ENCODE results near the gene GNG10. TPM values are rescaled to one million over a fixed set of nuclear protein-coding genes. Genes with fewer than 3 reads are reported as not detected.
A peak's percentile ranks its signal among the peaks of the same experiment; 100 is the strongest.

Gene GNG10
- total RNA-seq, 1 donor from 2014 or later = 10.2 TPM

GRCh38 chr9:111649016-111649415, 12.4 kb upstream of the GNG10 start:
- no peak for TF ChIP-seq CTCF (IDR thresholded peaks at IDR 0.05)
- H3K4me3 Mint-ChIP-seq = no peak overlapping the region
- ChIA-PET POLR2A (no interaction called here), CTCF (no interaction called here)
- ATAC-seq (ENCODE audit: low read depth) (no peak), DNase-seq (no peak)
- intact Hi-C loops (cut with micrococcal nuclease) = no loop called here
- H3K36me3 Mint-ChIP-seq (ENCODE audit: low read depth) = peaks cover 44% of the 10 kb centered on the region
- H3K27ac Mint-ChIP-seq = no peak overlapping the region
- H3K27me3 Mint-ChIP-seq = no peaks in the 10 kb centered on the region
- H3K9me3 Mint-ChIP-seq = no peaks in the 10 kb centered on the region
- no peaks in the 10 kb centered on the region for H3K4me1 Mint-ChIP-seq

GRCh38 chr9:111657051-111657450, 4.4 kb upstream of the GNG10 start:
- Mint-ChIP-seq H3K4me3 (no peak overlapping the region), H3K27ac (no peak overlapping the region), H3K36me3 (ENCODE audit: low read depth) (peaks cover 20% of the 10 kb centered on the region), H3K9me3 (no peaks in the 10 kb centered on the region), H3K27me3 (no peaks in the 10 kb centered on the region), H3K4me1 (peaks cover 11% of the 10 kb centered on the region)
- TF ChIP-seq CTCF (IDR thresholded peaks at IDR 0.05) = no peak
- no peak for DNase-seq
- ChIA-PET POLR2A (interaction anchor here (0.6 kb wide), 1 partner anchor 24 kb away, joined by 3 read pairs; no protein-coding TSS in a partner anchor), CTCF (no interaction called here)
- no peak for ATAC-seq (ENCODE audit: low read depth)
- intact Hi-C loops (cut with micrococcal nuclease) = no loop called here

DNA sequence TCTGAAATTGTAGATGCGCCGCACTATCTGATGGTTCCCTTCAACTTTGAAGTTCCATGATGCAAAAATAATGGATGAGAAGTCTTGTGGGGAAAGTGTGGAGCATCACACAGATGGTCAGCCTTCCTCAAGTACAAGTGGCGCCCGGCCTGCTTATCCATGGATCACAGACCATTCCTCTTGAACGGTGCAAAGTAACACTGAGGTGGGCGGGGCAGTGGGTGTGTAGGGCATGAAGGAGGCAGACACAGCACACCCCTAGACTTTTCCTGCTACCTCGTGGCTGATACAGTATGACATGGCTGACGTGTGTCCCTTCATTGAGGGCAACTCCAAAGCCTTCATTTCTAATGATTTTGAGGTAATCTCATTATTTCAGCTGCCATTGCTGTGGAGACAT, 2.5 kb upstream of the GNG10 start:
- ChIA-PET POLR2A (no interaction called here), CTCF (no interaction called here)
- intact Hi-C loops (cut with micrococcal nuclease) = no loop called here
- ATAC-seq (ENCODE audit: low read depth) = no peak
- no peak for TF ChIP-seq CTCF (IDR thresholded peaks at IDR 0.05)
- peaks cover 20% of the 10 kb centered on the region for H3K36me3 Mint-ChIP-seq (ENCODE audit: low read depth)
- DNase-seq = no peak
- H3K4me1 Mint-ChIP-seq = peaks cover 27% of the 10 kb centered on the region
- no peaks in the 10 kb centered on the region for H3K9me3 Mint-ChIP-seq
- H3K27me3 Mint-ChIP-seq = no peaks in the 10 kb centered on the region
- H3K4me3 Mint-ChIP-seq = no peak overlapping the region
- H3K27ac Mint-ChIP-seq = no peak overlapping the region

DNA sequence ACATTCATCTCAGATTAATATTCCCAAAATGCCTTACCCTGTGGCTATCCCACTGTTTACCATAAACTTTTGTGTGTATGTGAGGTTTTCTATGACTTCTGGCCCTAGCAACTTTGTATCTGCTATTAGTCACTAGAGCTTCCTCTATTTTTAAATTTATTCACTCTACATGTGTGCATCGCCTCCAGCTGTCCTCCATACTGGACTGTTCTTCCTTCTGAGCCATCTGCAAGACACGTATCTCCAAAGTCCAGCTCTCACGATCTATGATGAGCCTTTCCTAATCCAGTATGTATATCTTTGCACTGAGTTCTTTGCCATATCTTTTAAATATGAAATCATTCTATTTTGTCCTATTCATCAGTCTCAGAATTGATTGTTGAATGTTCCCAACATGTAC, 1.7 kb upstream of the GNG10 start:
- H3K9me3 Mint-ChIP-seq = no peaks in the 10 kb centered on the region
- peaks cover 27% of the 10 kb centered on the region for H3K4me1 Mint-ChIP-seq
- H3K27me3 Mint-ChIP-seq = no peaks in the 10 kb centered on the region
- H3K36me3 Mint-ChIP-seq (ENCODE audit: low read depth) = peaks cover 16% of the 10 kb centered on the region
- ATAC-seq (ENCODE audit: low read depth) = no peak
- ChIA-PET CTCF (no interaction called here), POLR2A (no interaction called here)
- no peak for DNase-seq
- H3K4me3 Mint-ChIP-seq = no peak overlapping the region
- no peak overlapping the region for H3K27ac Mint-ChIP-seq
- no peak for TF ChIP-seq CTCF (IDR thresholded peaks at IDR 0.05)
- intact Hi-C loops (cut with micrococcal nuclease) = loop anchor here (2.0 to 10.0 kb wide), 2 partner anchors 175 to 719 kb away; partner anchors contain the start of gene ECPAS

GRCh38 chr9:111661802-111662521, 557 bp downstream of the GNG10 start:
- no peaks in the 10 kb centered on the region for H3K27me3 Mint-ChIP-seq
- no peak for TF ChIP-seq CTCF (IDR thresholded peaks at IDR 0.05)
- DNase-seq = peak; percentile 34
- no peaks in the 10 kb centered on the region for H3K9me3 Mint-ChIP-seq
- intact Hi-C loops (cut with micrococcal nuclease) = loop anchor here (1.0 to 10.0 kb wide), 3 partner anchors 31 to 717 kb away; partner anchors contain the start of genes DNAJC25 and ECPAS
- H3K4me3 Mint-ChIP-seq = peak overlapping the region; percentile 95
- peak overlapping the region; percentile 85 for H3K27ac Mint-ChIP-seq
- ATAC-seq (ENCODE audit: low read depth) = peak; percentile 29
- peaks cover 27% of the 10 kb centered on the region for H3K4me1 Mint-ChIP-seq
- H3K36me3 Mint-ChIP-seq (ENCODE audit: low read depth) = peaks cover 17% of the 10 kb centered on the region
- CTCF ChIA-PET = no interaction called here
- POLR2A ChIA-PET = interaction anchor here (0.7 to 2.9 kb wide), 2 partner anchors 31 to 323 kb away, joined by 3 to 17 read pairs; partner anchors contain the start of gene DNAJC25
